ENCODE results near the gene GTF2F2.

DNA sequence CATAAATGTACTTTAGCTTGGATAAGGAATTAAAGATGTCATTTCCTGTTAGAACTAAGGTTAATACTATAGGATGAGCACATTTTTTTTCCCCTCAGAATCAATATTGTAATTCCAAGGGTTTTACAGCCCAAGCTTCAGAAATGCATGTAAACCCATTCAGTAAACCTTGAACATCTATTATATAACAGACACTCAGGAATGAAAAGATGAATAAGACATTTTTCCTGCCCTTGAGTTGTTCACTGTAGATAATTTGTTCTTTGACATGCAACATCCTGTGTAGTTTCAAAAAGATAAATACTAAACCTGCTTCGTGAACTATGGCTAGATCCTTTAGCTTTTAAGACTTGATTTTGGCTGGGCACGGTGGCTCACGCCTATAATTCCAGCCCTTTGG is 102.2 kb downstream of the GTF2F2 start:
- TF ChIP-seq, protein P1, sequence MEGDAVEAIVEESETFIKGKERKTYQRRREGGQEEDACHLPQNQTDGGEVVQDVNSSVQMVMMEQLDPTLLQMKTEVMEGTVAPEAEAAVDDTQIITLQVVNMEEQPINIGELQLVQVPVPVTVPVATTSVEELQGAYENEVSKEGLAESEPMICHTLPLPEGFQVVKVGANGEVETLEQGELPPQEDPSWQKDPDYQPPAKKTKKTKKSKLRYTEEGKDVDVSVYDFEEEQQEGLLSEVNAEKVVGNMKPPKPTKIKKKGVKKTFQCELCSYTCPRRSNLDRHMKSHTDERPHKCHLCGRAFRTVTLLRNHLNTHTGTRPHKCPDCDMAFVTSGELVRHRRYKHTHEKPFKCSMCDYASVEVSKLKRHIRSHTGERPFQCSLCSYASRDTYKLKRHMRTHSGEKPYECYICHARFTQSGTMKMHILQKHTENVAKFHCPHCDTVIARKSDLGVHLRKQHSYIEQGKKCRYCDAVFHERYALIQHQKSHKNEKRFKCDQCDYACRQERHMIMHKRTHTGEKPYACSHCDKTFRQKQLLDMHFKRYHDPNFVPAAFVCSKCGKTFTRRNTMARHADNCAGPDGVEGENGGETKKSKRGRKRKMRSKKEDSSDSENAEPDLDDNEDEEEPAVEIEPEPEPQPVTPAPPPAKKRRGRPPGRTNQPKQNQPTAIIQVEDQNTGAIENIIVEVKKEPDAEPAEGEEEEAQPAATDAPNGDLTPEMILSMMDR (conservative IDR thresholded peaks at IDR 0.05; ENCODE audit: low read depth, low read length) = no peak
- no peak for TF ChIP-seq EZH2 (IDR thresholded peaks at IDR 0.05; ENCODE audit: borderline replicate concordance, low read depth, low read length, poor library complexity, severe bottlenecking)
